IPS-18c (cell line): ENCODE measurements around the gene DCN.
"Not testable (repeated sequence)": the region's sequence is repeated elsewhere in the genome, so short reads cannot be mapped to it uniquely, and the experiment has no call there.

Experiments used
- H3K4me3 ChIP-seq: 2 replicates; pipeline ENCODE4 v1.7.0; 2013; ENCODE audit warnings: low read depth, mild to moderate bottlenecking, low read length, moderate library complexity; ENCODE audit not compliant: insufficient read depth
- H3K9me3 ChIP-seq: one replicate; pipeline ENCODE4 v1.6.1; 2013; ENCODE audit warnings: mild to moderate bottlenecking, low read length, moderate library complexity; ENCODE audit not compliant: control insufficient read depth, insufficient read depth

DCN gene, protein sequence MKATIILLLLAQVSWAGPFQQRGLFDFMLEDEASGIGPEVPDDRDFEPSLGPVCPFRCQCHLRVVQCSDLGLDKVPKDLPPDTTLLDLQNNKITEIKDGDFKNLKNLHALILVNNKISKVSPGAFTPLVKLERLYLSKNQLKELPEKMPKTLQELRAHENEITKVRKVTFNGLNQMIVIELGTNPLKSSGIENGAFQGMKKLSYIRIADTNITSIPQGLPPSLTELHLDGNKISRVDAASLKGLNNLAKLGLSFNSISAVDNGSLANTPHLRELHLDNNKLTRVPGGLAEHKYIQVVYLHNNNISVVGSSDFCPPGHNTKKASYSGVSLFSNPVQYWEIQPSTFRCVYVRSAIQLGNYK

DNA sequence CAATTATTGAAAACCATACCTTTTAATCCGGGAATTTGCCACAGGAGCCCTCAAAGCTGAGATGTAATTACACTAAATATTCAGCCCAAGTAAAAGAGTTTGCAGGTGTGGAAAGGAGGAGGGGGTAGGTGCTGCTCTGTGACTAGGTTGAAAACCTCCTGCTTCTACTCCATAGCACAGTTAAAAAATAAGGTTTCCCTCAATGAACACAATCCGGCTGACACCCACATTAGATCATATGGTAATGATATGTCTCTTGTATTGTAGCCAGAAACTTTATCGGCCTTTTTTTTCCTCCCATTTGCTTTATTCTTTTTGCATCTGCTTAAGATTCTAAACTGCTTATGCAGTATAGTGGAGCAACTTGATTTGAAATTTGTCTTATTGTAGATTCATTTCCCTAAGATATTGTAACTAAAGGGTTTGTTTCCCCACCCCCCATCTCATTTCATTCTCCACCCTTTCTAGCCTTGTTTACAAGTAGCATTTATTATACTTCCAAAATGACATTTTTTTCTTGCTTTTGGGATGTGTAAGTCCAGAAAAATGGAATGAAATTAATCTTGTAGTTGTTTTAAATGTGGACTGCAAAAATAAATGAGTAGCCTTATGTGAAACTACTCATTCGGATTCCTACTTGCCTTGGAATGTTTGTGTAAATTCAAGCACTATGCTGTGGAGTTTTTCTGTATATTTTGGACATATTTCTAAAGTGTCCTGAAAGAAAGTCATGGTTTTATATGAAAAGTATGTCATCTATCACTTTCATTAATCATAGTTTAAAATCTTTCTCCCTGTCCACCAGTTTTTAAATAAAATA is at the start of gene DCN:
Gene DCN (minus strand): TSS at position 182 of the 820 bp plus-strand sequence. CDS start 4,265 bp downstream, outside the sequence.
- H3K4me3 ChIP-seq: no peak within 1 kb of the TSS

DNA sequence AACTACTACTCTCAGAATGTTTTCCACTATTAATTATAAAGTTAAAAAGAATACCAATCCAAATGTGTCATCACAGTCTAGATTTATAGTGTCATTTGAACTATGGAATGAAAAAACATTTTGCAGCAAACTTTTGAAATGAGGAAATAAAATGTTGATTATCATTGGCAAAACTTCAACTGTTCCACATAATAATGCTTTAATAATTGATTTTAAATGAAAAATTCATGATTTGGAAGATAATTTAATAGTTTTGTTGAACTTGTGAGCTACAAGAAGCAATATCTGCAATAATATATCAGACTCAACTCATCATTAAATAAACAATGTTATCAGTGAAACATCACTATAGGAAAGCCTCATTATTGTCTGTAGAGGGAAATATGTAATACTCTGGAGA is 48.2 kb upstream of the DCN start:
- H3K4me3 ChIP-seq: no peak overlapping the region

More for the DNA sequence above, at the start of gene DCN:
- no peaks in the 10 kb centered on the region for H3K9me3 ChIP-seq

DNA sequence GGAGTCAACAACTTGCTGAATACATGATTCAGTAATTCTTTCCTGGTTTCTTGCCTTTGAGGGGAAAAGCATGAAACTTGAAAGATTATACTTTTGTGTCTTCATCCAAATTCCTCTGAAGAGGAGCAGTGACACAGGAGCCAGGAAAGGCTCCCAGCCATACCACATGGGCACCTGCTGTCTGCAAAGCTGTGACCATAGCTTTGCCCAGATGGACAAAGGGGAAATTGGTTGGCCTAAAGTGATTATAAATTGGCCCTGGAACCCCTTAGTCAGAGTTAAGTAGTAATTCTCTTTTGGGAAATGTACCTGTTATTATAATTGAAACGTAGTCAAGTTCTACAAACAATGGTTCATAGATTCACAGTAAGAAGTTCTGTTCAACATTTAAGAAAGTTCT is 44.3 kb upstream of the DCN start:
- Histone ChIP-seq H3K4me3 (no peak overlapping the region), H3K9me3 (no peaks in the 10 kb centered on the region)

More for the DNA sequence above, 48.2 kb upstream of the DCN start:
- H3K9me3 ChIP-seq: no peaks in the 10 kb centered on the region

DNA sequence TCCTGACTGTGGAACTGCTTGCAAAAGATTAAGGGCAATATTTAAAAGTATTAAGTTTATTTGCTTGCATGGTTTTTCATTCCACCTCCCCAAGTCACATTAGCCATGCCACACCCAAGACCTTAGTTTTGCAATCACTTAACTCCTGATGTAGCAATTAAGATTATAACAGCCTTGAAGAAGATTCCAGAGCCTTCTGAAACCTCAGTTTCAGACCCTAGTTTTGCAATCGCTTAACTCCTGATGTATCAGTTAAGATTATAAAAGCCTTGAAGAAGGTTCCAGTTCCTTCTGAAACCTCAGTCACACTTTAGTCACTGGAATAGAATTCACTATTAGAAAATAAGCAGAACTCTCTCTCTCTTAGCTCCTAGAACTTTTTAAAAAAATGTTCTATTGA is 42.7 kb upstream of the DCN start:
- no peaks in the 10 kb centered on the region for H3K9me3 ChIP-seq
- no peak overlapping the region for H3K4me3 ChIP-seq

DNA sequence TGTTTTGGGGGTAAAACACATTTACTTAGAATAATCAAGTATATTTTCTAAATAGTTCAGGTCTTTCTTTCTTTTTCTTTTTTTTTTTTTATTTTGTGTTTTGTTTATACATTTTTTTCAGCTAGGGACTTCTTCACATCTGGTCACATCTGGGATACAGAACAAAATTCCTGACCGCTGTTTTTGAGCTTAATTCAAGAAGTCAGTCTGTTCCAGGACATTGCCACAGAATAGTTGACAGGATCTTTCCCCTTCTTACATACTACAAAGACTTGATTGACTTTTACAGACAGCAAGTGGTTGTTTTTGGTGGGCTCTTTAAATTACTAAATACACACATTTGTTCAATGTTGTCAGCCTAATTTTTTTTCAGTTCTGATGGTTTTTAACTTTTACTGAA is 41.8 kb upstream of the DCN start:
- H3K4me3 ChIP-seq: no peak overlapping the region
- no peaks in the 10 kb centered on the region for H3K9me3 ChIP-seq

DNA sequence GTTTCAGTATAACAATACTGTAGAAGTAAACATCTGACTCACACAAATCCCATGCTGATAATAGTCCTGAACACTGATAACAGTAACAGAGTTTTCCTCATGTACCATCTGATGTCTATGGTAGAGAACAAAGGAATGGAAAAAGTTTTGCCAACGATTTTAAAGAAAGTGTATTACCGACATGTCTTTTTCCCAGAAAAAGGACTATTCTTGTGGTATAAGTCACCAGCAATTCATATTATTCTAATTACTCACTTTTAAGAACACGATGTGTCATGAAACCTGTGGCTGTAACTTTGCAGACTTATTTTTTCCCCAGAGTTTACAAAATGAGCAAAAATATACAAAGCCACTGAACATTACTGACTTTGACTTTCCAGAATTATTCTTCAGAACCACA is 40.1 kb upstream of the DCN start:
- Histone ChIP-seq H3K9me3 (no peaks in the 10 kb centered on the region), H3K4me3 (no peak overlapping the region)

DNA sequence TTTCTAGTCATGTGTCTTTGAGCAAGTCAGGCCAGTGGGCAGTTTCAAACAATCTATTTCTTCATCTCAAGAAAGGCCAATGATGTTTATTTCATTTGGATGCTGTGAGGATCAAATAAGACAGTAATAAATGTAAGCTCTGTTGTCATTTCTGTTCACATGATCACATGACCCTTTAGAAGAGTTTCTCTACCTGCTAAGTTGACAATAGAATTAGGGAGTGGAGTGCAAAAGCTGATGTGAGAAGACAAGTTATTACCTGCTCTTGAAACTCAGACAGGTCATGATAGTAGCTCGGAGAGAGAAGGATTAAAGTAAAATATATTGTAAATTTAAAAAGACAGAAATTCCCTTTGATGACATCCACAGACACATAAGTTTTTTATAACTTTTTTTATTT is 37.3 kb upstream of the DCN start:
- Histone ChIP-seq H3K9me3 (no peaks in the 10 kb centered on the region), H3K4me3 (no peak overlapping the region)

DNA sequence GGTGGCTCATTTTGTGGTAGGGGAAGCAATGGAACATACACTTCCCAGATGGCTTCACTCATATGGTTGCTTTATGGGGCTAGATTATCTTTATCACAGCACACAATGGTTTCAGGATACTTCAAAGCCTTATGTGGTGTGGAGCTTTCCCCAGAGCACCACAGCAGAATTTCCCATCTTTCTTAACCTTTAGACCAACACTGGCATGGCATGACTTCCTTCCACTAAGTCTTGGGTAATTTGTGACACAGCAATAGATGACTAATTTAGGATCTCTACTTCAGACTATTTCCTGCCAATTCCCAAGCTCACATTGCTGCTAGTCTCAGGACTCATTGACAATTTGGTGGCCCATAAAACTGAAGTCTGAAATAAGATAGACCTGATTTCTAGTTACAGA is 36.9 kb upstream of the DCN start:
- Histone ChIP-seq H3K9me3 (no peaks in the 10 kb centered on the region), H3K4me3 (no peak overlapping the region)

DNA sequence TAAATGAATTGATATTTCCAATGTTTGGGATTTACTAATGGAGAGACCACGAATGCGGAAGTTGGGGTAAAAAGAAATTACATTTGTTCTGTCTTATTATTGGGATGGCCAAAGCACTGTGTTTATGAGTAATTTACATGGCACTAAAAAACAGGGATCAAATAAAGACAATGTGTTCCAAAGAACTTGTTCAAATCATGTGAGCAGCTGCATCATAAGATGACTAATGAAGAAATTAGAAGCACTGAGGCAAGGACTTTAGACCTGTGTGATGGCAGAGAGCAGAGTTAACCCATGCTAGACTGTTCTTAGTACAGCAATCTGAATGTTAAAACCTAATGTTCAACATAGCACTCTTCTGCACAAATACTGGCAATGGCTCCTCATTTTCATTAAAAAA is 34.3 kb upstream of the DCN start:
- no peaks in the 10 kb centered on the region for H3K9me3 ChIP-seq
- no peak overlapping the region for H3K4me3 ChIP-seq

DNA sequence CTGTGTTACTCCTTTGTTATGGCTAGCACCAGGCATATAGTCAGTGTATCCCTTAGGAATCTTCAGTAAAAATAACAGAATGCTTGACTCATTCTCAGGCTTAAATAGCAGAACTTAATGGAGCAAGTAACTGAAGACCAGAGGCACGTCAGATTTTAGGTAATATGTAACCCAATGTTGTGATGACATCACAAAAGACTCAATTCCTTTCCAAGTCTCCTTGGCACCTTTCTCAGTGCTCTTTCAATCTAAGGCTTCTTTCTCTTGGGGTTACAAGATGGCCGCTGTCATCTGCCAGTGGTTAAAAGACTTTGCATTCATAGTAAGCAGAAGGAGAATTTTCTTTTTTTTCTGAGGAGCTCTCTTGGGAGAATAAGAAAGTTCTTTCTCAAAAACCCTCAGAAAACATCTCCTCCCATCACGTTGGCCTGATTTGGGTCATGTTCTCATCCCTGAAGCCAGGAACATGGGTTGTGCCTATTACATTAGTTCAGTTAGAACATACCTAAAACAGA is 33.4 kb upstream of the DCN start:
- Histone ChIP-seq H3K4me3 (no peak overlapping the region), H3K9me3 (no peaks in the 10 kb centered on the region)

DNA sequence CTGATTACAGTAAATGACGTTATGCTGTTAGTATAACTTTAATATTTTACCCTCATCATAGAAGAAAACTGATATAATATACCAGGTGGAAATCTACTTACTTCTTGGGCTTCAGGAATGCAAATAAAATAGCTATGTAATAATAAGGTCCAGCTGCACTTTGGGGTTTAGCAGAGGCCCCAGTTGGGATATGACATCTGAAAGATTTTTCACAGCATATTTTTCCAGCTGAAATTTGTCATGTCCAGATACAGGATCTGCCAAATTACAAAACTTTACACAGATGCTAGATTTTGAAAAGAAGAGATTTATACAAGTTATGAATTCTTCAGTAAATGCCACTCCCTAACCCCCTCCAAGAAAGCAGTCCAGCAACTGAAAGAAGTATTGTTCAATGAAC is 29.2 kb upstream of the DCN start:
- Histone ChIP-seq H3K9me3 (no peaks in the 10 kb centered on the region), H3K4me3 (no peak overlapping the region)

DNA sequence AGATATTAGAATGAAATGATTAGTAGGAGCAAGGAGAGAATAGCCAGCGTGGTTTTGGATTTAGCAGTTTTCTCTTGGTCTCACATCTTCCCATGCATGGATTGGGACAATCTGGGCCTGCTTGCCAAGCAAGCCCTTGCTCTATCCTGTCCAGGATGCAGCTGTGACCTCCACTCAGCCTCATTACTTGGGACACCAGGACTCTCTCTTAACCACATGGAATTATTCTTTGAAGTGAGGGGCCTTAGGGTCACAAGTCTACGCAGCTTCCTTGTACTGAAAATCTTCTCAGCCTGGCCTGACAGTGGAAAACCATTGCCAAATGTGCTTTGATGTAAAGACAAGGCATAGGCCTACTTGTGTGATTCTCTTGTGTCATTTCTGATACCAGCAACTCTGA is 28.0 kb upstream of the DCN start:
- Histone ChIP-seq H3K9me3 (no peaks in the 10 kb centered on the region), H3K4me3 (no peak overlapping the region)

DNA sequence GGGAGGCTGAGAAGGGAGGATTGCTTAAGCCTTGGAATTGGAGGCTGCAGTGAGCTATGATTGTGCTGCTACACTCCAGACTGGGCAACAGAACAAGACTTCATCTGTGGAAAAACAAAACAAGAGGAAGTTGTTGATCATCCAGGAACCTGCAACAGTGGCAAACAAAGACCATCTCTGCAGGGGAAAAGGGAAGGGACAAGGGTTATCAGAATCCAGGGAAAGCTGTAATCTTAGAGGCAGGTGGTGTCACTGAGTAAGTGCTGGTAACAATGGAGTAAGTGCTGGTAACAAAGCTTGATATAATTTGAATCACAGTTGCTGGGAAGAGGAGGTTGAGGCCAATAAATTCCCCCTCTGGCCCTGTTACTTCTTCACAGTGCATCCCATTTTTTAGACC is 27.5 kb upstream of the DCN start:
- no peak overlapping the region for H3K4me3 ChIP-seq
- no peaks in the 10 kb centered on the region for H3K9me3 ChIP-seq

DNA sequence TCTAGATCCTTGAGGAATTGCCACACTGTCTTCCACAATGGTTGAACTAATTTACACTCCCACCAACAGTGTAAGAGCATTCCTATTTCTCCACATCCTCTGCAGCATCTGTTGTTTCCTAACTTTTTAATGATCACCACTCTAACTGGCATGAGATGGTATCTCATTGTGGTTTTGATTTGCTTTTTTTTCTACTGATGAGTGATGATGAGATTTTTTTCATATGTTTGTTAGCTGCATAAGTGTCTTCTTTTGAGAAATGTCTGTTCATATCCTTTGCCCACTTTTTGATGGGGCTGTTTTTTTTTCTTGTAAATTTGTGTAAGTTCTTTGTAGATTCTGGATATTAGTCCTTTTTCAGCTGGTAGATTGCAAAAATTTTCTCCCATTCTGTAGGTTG is 24.7 kb upstream of the DCN start:
- not testable (repeated sequence) for H3K4me3 ChIP-seq, H3K9me3 ChIP-seq

DNA sequence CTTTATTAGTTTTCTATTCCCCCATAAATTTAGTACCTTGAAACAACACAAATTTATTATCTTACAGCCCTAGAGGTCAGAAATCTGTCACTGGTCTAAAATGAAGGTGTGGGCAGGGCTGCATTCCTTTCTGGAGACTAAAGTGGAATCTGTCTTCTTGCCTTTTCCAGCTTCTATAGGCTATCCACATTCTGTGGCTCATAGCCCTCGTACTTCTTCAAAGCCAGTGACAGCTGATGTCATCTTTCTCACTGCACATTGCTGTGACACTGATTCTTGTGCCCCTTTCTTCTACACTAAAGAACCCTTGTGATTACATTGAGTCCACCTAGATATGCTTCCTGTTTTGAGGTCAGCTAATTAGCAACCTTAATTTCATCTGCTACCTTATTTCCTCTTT is 23.2 kb upstream of the DCN start:
- no peaks in the 10 kb centered on the region for H3K9me3 ChIP-seq
- H3K4me3 ChIP-seq: no peak overlapping the region

DNA sequence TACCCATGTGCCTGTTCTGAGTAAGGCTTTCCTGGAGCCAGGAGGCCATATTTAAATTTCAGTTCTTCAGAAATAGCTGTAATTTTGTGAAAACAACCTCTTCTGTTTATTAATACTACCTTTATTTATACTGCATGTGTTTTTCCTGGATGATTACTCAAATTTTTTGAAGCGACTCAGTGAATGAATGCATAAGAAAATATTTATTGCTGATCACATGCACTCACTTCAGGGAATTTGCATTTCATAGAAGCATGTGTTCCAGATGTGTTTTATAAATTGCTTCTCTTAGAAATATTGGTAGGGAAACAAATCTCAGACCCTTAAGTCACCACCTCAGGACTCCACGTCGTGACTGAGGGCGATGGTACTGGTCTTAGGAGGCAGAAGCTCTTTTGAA is 21.8 kb upstream of the DCN start:
- Histone ChIP-seq H3K9me3 (no peaks in the 10 kb centered on the region), H3K4me3 (no peak overlapping the region)

DNA sequence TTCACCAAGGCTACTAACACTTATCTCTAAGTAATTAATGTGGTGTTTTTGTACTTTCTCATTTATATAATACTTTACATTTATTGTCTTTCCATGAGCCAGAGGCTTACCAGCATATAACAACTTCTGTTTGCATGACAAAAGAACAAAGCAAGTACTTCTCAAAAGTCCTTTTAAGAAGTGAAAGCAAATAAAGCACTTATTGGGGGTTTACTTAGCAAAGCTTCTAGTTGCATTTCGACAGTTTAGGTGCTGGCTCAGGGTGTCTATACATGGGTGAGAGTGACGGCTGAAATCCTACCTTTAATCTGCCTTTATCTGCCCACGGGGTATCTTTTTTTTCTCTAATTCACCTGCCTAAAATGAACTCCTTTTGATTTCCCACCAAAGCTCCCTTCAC is 21.0 kb upstream of the DCN start:
- Histone ChIP-seq H3K4me3 (no peak overlapping the region), H3K9me3 (no peaks in the 10 kb centered on the region)

DNA sequence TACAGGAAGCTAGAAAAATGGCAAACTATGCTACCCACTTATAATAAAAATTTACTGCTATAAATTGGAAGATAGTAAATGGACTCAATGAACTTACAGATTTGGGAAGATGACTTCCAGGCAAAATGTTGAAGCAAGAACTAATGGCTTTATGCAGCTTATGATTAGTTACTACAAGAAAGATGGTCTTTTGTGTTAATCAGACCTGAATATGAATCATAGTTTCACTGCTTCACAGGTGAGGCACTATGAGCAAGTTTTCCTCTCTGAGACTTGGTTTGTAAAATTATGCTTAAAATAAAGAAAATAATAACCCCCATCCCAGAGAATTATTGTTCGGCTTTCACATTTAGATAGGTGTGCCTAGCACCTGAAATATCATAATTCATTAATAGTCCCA is 19.8 kb upstream of the DCN start:
- Histone ChIP-seq H3K4me3 (no peak overlapping the region), H3K9me3 (no peaks in the 10 kb centered on the region)
